Activated CD8-positive, alpha-beta memory T cell treated with anti-CD3 and anti-CD28 coated beads, Interleukin-2, amount 50 U/mL, for 24 hours (primary cell): Measurements from ENCODE around the gene TLK1.
"Not testable (repeated sequence)": the region's sequence is repeated elsewhere in the genome, so short reads cannot be mapped to it uniquely, and the experiment has no call there.

Experiments
- DNase-seq: peaks from one replicate; pipeline ENCODE4 v3.0.0-alpha.2; 2020; ENCODE audit errors: extremely low read depth

The TLK1 gene

GRCh38 chr2:171083451-171083850 is 77.2 kb downstream of the TLK1 start:
- DNase-seq, result no peak

GRCh38 chr2:171081649-171082111 is 79.0 kb downstream of the TLK1 start:
- no peak for DNase-seq

- no peak for DNase-seq
Measured at GRCh38 chr2:171080607-171081006, 80.1 kb downstream of the TLK1 start.

GRCh38 chr2:171076422-171076821 is 84.3 kb downstream of the TLK1 start:
- not testable (repeated sequence) for DNase-seq

GRCh38 chr2:171072164-171072563 is 88.5 kb downstream of the TLK1 start:
- no peak for DNase-seq

GRCh38 chr2:171069286-171069956 is 91.3 kb downstream of the TLK1 start:
- no peak for DNase-seq

GRCh38 chr2:171066110-171066509 is 94.6 kb downstream of the TLK1 start:
- no peak for DNase-seq

- no peak for DNase-seq
Measured at GRCh38 chr2:171057575-171057974, 103.1 kb downstream of the TLK1 start.

- no peak for DNase-seq
Measured at GRCh38 chr2:171056307-171056706, 104.4 kb downstream of the TLK1 start.

GRCh38 chr2:171049691-171050090 is 111.0 kb downstream of the TLK1 start:
- DNase-seq, result no peak

- no peak for DNase-seq
Measured at GRCh38 chr2:171046048-171046560, 114.6 kb downstream of the TLK1 start.

GRCh38 chr2:171044416-171044815 is 116.3 kb downstream of the TLK1 start:
- DNase-seq, result no peak

- DNase-seq, result no peak
Measured at GRCh38 chr2:171042253-171042969, 118.3 kb downstream of the TLK1 start.

GRCh38 chr2:171036532-171036931 is 124.2 kb downstream of the TLK1 start:
- DNase-seq, result no peak

- DNase-seq, result no peak
Measured at GRCh38 chr2:171034315-171034714, 126.4 kb downstream of the TLK1 start.

- no peak for DNase-seq
Measured at GRCh38 chr2:171025214-171025613, 135.5 kb downstream of the TLK1 start.

GRCh38 chr2:171018522-171018921 is 142.2 kb downstream of the TLK1 start:
- DNase-seq, result no peak

GRCh38 chr2:171016125-171016524 is 144.6 kb downstream of the TLK1 start:
- no peak for DNase-seq

GRCh38 chr2:171013851-171014250 is 146.8 kb downstream of the TLK1 start:
- DNase-seq, result no peak

- DNase-seq, result no peak
Measured at GRCh38 chr2:171009386-171009785, 151.3 kb downstream of the TLK1 start.

- no peak for DNase-seq
Measured at GRCh38 chr2:171008550-171009205, 152.0 kb downstream of the TLK1 start.

GRCh38 chr2:171004833-171005232 is 155.9 kb downstream of the TLK1 start:
- no peak for DNase-seq

- no peak for DNase-seq
Measured at GRCh38 chr2:171004363-171004762, 156.3 kb downstream of the TLK1 start.
